HG03460 (cell line): ENCODE measurements around the gene PRPF6.
A peak's percentile ranks its signal among the peaks of the same experiment; 100 is the strongest.

ENCODE experiments used
- ATAC-seq: cut with Tn5 transposase; IDR thresholded peaks from one replicate; pipeline ENCODE4 v1.9.1; 2021; ENCODE audit not compliant: unreplicated experiment

Gene PRPF6

DNA sequence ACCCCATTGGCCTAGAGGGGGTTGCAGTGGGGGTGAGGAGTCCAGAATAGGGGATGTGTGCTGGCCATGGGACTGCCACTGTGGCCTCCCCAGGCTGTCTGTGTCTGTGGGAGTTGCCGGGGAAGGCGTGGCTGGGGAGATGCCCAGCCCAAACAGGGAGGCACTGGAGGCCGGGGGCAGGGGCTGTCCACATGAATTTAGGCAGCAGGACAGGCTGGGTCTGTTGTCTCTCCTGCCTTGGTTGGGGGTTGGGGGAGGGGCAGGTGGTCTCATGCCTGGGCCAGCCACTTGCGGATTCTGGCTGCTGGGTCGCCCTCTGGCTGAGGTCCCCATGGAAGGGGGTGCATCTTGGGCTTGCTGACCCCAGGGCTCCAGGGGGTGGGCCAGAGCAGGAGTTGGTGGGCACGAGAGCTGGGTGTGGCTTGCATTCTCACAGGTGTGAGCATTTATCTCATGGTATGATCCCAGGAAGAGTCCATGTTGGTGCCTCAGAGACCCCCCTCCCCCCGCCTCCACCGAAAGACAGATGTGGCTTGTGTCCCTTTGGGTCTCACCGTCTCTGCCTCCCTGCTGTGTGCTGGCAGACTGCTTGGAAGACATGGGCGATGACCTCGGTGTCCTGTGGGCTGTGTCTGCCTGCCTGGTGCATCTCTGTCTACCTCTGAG lies 64.5 kb downstream of the PRPF6 start:
- ATAC-seq: no peak

- ATAC-seq: no peak
Observed at GRCh38 chr20:64047046-64047389, 66.1 kb downstream of the PRPF6 start.

DNA sequence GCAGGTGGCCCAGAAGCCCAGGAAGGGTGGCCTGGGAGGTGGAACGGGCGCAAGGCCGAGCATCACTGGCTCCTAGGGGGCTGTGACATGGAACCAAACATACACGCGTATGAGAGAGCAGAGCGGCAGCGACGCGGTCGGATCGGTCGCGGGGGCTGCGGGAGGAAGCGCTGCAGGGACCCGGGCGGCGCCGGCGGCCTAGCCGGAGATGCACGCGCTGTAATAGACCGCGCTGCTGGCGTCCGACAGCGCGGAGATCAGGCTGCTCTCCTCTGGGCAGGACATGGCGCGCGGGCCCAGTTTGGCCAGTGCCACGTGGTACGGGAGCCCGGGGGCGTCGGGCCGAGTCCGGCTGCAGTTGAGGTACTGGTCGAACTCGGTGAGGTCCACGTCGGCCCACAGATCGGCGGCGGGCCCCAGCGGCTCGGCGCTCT lies 67.1 kb downstream of the PRPF6 start:
- ATAC-seq: no peak

GRCh38 chr20:64048402-64049044 lies 67.6 kb downstream of the PRPF6 start:
- ATAC-seq: no peak

DNA sequence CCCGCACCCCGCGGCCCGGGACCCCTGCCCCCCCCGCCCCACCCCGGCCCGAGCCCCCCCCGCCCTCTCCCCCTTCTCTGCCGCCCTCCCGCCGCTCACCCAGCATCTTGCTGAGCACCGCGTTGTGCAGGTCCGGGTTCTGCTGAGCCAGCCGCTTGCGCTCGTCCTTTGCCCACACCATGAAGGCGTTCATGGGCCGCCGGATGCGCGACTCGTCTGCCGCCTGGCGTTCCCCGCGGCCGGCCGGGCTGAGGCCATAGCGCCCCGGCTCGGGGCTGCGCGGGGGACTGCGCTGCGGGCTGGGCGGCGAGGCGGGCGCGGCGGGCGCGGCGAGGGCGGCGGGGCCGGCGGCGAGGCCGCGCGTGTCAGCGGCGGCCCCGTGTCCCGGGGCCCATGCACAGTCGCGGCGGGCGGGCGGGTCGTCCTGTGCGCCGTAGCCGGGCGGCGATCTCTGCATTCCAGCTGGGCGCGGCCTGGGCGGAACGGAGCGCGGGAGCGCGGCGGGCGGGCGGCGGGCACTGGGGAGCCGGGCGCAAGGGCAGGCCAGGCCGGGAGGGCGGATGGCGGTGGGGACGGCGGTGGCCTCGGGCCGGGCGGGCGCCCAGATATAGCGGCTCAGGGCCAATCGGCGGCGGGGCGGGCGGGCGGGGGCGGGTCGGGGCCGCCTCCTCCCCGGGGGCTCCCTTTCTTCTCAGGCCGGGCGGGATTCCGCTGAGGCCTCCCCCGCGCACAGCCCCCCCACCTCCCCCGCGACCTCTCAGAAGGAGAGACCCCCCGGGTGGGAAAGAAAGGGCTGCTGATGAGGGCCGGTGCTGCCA lies 68.3 kb downstream of the PRPF6 start, which contains the start of gene SOX18:
Gene SOX18 (minus strand): TSS at position 580 of the 818 bp plus-strand sequence. CDS start 123 bp downstream, at position 457.
- ATAC-seq: no peak

GRCh38 chr20:64049878-64050260 lies 68.9 kb downstream of the PRPF6 start:
- no peak for ATAC-seq

- no peak for ATAC-seq
Observed at GRCh38 chr20:64050261-64051032, 69.5 kb downstream of the PRPF6 start.

DNA sequence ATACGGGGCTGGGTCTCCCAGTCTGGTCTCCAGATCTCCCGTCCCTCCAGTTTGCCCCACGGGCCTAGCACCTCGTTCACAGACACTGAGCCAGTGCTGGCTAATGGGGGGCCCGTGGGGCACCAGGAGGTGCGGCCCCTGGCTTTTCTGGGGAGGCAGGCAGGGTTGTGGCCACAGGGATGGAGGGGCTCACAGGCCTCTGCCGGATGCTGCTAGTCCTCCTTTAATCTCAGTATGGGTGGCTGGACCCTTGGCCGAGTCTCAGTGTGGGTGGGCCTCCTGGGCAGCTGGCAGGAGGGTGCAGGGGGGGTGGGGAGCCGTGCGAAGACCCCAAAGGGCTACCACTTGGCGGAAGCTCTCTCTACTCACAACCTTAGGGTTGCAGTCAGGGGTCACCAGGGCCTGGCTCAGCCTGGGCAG lies 70.1 kb downstream of the PRPF6 start:
- no peak for ATAC-seq

DNA sequence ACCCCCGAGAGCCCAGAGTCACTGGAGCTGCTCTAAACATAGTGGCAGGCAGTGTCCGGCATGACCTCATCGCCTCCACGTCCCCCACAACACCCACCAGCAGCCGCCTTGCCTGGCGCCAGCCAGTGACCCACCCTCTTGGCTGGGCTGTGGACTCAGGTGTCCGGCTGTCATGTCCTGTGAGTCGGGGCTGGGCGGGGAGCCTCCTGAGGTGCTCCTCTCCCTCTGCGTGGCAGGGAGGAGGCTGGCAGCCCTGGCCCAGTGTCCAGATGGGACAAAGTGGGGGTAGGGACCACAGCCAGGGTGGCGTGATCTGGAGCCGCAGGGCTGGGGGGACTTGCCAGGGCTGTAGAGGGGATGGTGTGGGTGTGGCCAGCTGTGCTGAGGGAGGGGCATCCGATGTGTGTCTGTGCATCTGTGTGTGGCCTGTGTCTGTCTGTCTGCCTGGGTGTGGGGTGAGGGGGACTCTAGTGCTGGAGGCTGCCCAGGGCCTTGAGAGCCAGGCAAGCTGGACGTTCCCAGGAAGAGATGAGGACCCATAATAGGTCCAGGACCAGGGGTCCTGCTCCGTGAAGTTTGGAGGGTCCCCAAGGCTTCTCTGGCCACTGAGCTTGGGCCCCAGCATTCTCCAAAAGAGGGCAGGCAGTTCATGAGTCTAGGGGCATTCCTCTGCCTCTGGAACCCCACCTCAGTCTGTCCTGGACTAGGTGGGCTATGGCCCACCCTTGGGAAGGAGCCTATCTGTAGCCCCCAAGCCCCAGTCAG lies 70.8 kb downstream of the PRPF6 start:
- no peak for ATAC-seq

DNA sequence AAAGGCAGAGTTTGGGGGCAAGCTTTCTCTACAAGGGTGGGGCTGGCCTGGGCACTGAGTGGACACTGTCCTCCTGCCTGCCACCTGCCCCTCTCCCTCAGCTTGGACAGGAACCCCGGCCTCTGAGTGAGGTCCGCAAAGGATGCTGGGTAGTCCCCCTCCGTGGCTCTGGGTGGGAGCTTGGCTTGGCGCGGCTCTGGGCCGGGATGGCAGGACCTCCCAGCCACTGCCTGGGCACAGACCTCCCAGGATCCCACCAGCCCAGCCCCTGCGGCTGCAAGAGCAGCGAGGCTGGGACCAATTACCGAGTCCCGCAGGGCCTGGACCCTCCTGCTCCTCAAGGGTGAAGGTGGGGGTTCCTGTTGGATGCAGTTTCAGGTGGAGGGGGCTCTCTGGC lies 71.4 kb downstream of the PRPF6 start:
- no peak for ATAC-seq

DNA sequence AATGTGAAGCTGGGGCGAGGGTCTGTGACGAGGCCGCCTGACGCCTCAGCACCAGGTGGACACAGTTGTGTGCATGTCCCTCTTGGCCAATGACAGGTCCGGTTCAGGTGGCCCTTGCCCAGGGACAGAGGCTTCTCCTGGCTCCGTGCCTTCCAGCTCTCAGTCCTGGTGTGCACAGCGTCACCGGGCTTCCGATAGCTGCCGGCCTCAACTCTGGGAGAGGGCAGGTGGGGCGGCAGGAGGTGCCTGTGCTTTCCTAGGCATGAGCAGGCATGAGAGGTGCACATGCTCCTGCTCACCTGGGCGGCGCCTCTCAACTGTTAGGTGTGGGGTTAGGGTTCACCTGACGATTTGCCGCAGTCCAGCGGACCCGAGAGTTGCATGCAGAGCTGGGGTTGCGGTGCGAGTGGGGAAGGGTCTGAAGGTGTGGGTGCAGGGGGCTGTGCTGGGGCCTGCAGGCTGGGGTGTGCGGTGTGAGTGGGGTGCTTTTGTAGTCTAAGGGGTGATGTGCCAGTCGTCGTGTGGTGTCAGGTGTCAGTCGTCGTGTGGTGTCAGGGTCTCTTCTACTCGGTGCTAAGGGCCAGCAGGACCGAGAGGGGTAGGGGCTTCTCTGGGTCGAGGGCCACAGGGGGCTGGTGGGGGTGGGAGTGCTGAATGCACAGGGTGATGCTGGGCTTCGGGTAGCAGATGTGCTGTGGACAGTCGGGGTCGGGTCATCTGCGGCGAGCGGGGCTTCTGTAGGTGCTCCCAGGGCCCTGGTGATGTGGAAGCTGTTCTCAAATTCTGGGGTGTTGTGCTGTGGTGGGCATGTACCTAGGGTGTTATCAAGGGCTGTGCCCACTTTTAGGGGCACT lies 72.3 kb downstream of the PRPF6 start:
- ATAC-seq: no peak

- ATAC-seq: no peak
Observed at GRCh38 chr20:64053841-64054661, 73.1 kb downstream of the PRPF6 start.

GRCh38 chr20:64055396-64055892 lies 74.5 kb downstream of the PRPF6 start:
- ATAC-seq: no peak

GRCh38 chr20:64055893-64056638 lies 75.1 kb downstream of the PRPF6 start:
- no peak for ATAC-seq

GRCh38 chr20:64056639-64056888 lies 75.6 kb downstream of the PRPF6 start:
- no peak for ATAC-seq

- peak; percentile 27 for ATAC-seq
Observed at GRCh38 chr20:64056889-64057627, 76.1 kb downstream of the PRPF6 start.
